HepG2 (cell line): ENCODE results near the gene NUP85. TPM values are rescaled to one million over a fixed set of nuclear protein-coding genes. Genes with fewer than 3 reads are reported as not detected.

Experiments
- ARHGAP35 ChIP-seq: sonication (generic); formaldehyde crosslinking; IDR thresholded peaks from 2 replicates; pipeline ENCODE4 v1.9.0; 2022; ENCODE audit warnings: mild to moderate bottlenecking, inconsistent platforms, moderate library complexity, missing genetic modification reagents, borderline replicate concordance
- ARNTL ChIP-seq: sonication (generic); formaldehyde crosslinking; IDR thresholded peaks from 2 replicates; pipeline ENCODE4 v1.4.0; 2020; ENCODE audit warnings: mild to moderate bottlenecking, missing genetic modification reagents
- ESRRA ChIP-seq: sonication (generic); formaldehyde crosslinking; IDR thresholded peaks from 2 replicates; pipeline ENCODE4 v1.5.1; 2020; ENCODE audit warnings: mild to moderate bottlenecking, low read depth, missing genetic modification reagents
- FOXP4 ChIP-seq: sonication (generic); formaldehyde crosslinking; IDR thresholded peaks from 2 replicates; pipeline ENCODE4 v1.4.0; 2020; ENCODE audit warnings: missing genetic modification reagents
- HDAC2 ChIP-seq: sonication (generic); formaldehyde crosslinking; IDR thresholded peaks from 2 replicates; pipeline ENCODE4 v1.4.0; 2020; ENCODE audit warnings: missing genetic modification reagents
- IRF2 ChIP-seq: IDR thresholded peaks from 2 replicates; pipeline ENCODE4 v1.6.1; 2018; ENCODE audit warnings: missing genetic modification reagents, missing compliant biosample characterization
- KDM3A ChIP-seq: IDR thresholded peaks from 2 replicates; pipeline ENCODE4 v1.6.1; 2018; ENCODE audit warnings: low read depth, missing compliant biosample characterization
- KDM4B ChIP-seq: sonication (generic); formaldehyde crosslinking; IDR thresholded peaks from 2 replicates; pipeline ENCODE4 v1.4.0; 2020; ENCODE audit warnings: missing genetic modification reagents
- NFIB ChIP-seq: sonication (generic); formaldehyde crosslinking; IDR thresholded peaks from 2 replicates; pipeline ENCODE4 v1.9.0; 2021; ENCODE audit warnings: missing genetic modification reagents, mild to moderate bottlenecking, borderline replicate concordance
- NFIC ChIP-seq: IDR thresholded peaks from 2 replicates; pipeline ENCODE4 v1.6.1; 2012; ENCODE audit warnings: mild to moderate bottlenecking, low read length, inconsistent platforms
- PAX8 ChIP-seq: sonication (generic); formaldehyde crosslinking; IDR thresholded peaks from 2 replicates; pipeline ENCODE4 v1.8.0; 2022; ENCODE audit warnings: mild to moderate bottlenecking, missing genetic modification reagents, borderline replicate concordance
- REL ChIP-seq: sonication (generic); formaldehyde crosslinking; conservative IDR thresholded peaks from 2 replicates; pipeline ENCODE4 v1.8.0; 2022; ENCODE audit warnings: mild to moderate bottlenecking, missing genetic modification reagents, moderate library complexity
- SRSF9 ChIP-seq: fragments of 200-400 bp; formaldehyde crosslinking; IDR thresholded peaks from 2 replicates; pipeline ENCODE4 v1.6.1; 2018; ENCODE audit warnings: borderline replicate concordance, mild to moderate bottlenecking, low read depth, low read length; ENCODE audit not compliant: insufficient read depth, poor library complexity, severe bottlenecking
- ZBTB8A ChIP-seq: sonication (generic); formaldehyde crosslinking; IDR thresholded peaks from 2 replicates; pipeline ENCODE4 v1.4.0; 2020; ENCODE audit warnings: mild to moderate bottlenecking, low read depth, missing genetic modification reagents, borderline replicate concordance
- ZFP36 ChIP-seq: fragments of 150-350 bp; IDR thresholded peaks from 2 replicates; pipeline ENCODE4 v1.6.1; 2018; ENCODE audit warnings: borderline replicate concordance, low read length, low read depth; ENCODE audit not compliant: partially characterized antibody
- ZIK1 ChIP-seq: sonication (generic); formaldehyde crosslinking; IDR thresholded peaks from 2 replicates; pipeline ENCODE4 v1.5.0; 2020; ENCODE audit warnings: mild to moderate bottlenecking, low read depth, missing genetic modification reagents, borderline replicate concordance
- ZNF598 ChIP-seq: sonication (generic); formaldehyde crosslinking; IDR thresholded peaks from 2 replicates; pipeline ENCODE4 v1.5.1; 2020; ENCODE audit warnings: mild to moderate bottlenecking, missing genetic modification reagents, borderline replicate concordance
- ZNF607 ChIP-seq: sonication (generic); formaldehyde crosslinking; IDR thresholded peaks from 2 replicates; pipeline ENCODE4 v1.5.1; 2020; ENCODE audit warnings: missing genetic modification reagents, mild to moderate bottlenecking, borderline replicate concordance
- ZNF780A ChIP-seq: sonication (generic); formaldehyde crosslinking; IDR thresholded peaks from 2 replicates; pipeline ENCODE4 v1.8.0; 2022; ENCODE audit warnings: mild to moderate bottlenecking, missing genetic modification reagents, moderate library complexity
- polyA plus RNA-seq, 8 experiments: library from polyadenylated mRNA; depleted of rRNA in 3 of 8; stranded (reverse) in 7 of 8; unstranded in 1 of 8; fragments of >200 nt; fragmentation: Illumina TruSeq in 4 of 8; extraction: Trizol in 4 of 8; gene quantifications; 2 replicates each; pipeline versions ENCODE4 v1.2.1 to v1.2.3, GENCODE V29; 2011 to 2016; ENCODE audit warnings: low read depth in 4 of 8, missing spikeins in 1 of 8, mixed read lengths in 1 of 8; ENCODE audit not compliant: insufficient read depth in 1 of 8
- total RNA-seq, 5 experiments: library from RNA; depleted of rRNA; stranded (reverse); fragments of >200 nt; fragmentation: Illumina TruSeq; extraction: Trizol; gene quantifications; 2 replicates each; pipeline ENCODE4 v1.2.3, GENCODE V29; 2016; ENCODE audit warnings: low read depth in 1 of 5
- TF ChIP-seq, protein P1 (sequence below): sonication (generic); formaldehyde crosslinking; IDR thresholded peaks from 2 replicates; pipeline ENCODE4 v1.4.0; 2020; ENCODE audit warnings: missing genetic modification reagents, low read depth, mild to moderate bottlenecking, borderline replicate concordance
- TF ChIP-seq, protein P2 (sequence below): sonication (generic); formaldehyde crosslinking; IDR thresholded peaks from 2 replicates; pipeline ENCODE4 v1.5.1; 2020; ENCODE audit warnings: mild to moderate bottlenecking, missing genetic modification reagents

NUP85 gene
- total and polyA plus RNA-seq, 2 of the 13 experiments (the other 11 are each of a cell fraction or from before 2014, with no cell fraction given): 89.1 to 124 TPM

DNA sequence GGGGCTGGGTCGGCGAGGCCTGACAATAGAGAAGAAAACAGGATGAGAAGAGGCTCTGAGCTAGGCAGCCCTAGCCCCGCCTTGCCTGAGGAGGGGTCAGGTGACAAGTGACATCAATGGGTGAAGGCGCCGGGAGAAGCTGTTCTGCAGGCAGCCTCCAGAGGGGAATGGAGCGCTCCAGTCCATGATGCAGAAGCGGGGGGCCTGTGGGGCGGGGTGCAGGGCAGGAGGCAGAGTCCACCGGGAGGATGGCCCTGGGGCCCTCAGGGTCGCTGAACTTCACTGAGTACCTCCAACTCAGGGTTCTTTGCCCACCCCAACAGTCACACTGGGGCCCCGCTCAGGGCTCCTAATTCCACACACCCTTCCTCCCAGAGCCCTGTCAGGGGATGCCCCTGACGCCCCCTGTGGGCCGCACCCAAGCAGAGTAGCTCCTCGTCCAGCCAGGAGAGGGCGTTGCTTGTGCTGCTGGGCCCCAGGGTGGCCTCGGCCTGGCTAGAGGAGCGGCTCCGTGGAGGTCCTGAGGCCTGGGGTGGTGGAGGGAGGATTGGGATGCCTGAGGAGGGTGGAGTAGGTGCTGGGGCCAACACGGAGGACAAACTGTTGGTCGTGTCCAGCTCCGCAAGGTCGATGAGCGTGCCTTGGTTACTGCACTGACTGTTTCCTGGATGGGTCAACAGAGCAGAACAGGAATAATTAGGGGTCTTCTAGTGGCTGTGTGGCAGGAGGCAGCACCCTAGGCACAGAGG, 35.1 kb downstream of the NUP85 start (continued):
- no peak for TF ChIP-seq ZIK1 (CRISPR knock-in tag)
- TF ChIP-seq HDAC2 (CRISPR knock-in tag): peak; percentile 18; the same call in 1 of the 2 replicates
- no peak for TF ChIP-seq ARHGAP35 (CRISPR knock-in tag)
- no peak for TF ChIP-seq ZNF780A (CRISPR knock-in tag)
- no peak for TF ChIP-seq ZFP36
- no peak for TF ChIP-seq FOXP4 (CRISPR knock-in tag)
- TF ChIP-seq ZBTB8A (CRISPR knock-in tag): no peak
- TF ChIP-seq KDM3A (CRISPR knock-in tag): peak; percentile 43; the same call in 1 of the 2 replicates
- TF ChIP-seq PAX8 (CRISPR knock-in tag): no peak
- TF ChIP-seq SRSF9: no peak
- no peak for TF ChIP-seq NFIC
- TF ChIP-seq ARNTL (CRISPR knock-in tag): no peak
- no peak for TF ChIP-seq ESRRA (CRISPR knock-in tag)
- no peak for TF ChIP-seq ZNF598 (CRISPR knock-in tag)
- TF ChIP-seq IRF2 (CRISPR knock-in tag): no peak
- TF ChIP-seq, protein P1, sequence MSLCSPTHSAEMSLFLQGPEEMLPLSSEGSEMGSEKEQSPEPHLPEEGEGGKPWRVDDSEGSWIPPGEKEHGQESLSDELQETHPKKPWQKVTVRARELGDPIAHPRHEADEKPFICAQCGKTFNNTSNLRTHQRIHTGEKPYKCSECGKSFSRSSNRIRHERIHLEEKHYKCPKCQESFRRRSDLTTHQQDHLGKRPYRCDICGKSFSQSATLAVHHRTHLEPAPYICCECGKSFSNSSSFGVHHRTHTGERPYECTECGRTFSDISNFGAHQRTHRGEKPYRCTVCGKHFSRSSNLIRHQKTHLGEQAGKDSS: 0 out of 2 replicates have a peak, but pooled peaks have one; percentile 61
- TF ChIP-seq NFIB (CRISPR knock-in tag): no peak
- TF ChIP-seq REL: no peak
- TF ChIP-seq, protein P2, sequence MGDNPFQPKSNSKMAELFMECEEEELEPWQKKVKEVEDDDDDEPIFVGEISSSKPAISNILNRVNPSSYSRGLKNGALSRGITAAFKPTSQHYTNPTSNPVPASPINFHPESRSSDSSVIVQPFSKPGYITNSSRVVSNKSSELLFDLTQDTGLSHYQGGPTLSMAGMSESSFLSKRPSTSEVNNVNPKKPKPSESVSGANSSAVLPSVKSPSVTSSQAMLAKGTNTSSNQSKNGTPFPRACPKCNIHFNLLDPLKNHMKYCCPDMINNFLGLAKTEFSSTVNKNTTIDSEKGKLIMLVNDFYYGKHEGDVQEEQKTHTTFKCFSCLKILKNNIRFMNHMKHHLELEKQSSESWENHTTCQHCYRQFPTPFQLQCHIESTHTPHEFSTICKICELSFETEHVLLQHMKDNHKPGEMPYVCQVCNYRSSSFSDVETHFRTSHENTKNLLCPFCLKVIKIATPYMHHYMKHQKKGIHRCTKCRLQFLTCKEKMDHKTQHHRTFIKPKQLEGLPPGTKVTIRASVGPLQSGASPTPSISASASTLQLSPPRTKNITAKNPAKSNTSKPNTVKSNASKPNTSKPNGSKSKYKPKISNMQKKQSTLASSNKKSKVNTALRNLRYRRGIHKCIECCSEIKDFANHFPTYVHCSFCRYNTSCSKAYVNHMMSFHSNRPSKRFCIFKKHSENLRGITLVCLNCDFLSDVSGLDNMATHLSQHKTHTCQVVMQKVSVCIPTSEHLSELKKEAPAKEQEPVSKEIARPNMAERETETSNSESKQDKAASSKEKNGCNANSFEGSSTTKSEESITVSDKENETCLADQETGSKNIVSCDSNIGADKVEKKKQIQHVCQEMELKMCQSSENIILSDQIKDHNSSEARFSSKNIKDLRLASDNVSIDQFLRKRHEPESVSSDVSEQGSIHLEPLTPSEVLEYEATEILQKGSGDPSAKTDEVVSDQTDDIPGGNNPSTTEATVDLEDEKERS (CRISPR knock-in tag): no peak
- TF ChIP-seq ZNF607 (CRISPR knock-in tag): no peak
- TF ChIP-seq KDM4B (CRISPR knock-in tag): 0 out of 2 replicates have a peak, but pooled peaks have one; percentile 34
